HFF-Myc (cell line): ENCODE data around the gene VPS35L.
A peak's percentile ranks its signal among the peaks of the same experiment; 100 is the strongest.

ENCODE experiments used
- DNase-seq: peaks from one replicate; pipeline ENCODE4 v3.0.0-alpha.2; 2011; ENCODE audit warnings: low read depth; ENCODE audit errors: extremely low read depth
- H3K4me3 ChIP-seq: replicated peaks from 2 replicates; pipeline ENCODE4 v1.5.1; 2011; ENCODE audit warnings: low read depth, mild to moderate bottlenecking, control low read depth, low read length
- CTCF ChIP-seq: IDR thresholded peaks from 2 replicates; pipeline ENCODE4 v1.5.1; 2012; ENCODE audit warnings: mild to moderate bottlenecking, low read depth, low read length, control low read depth; ENCODE audit errors: missing control alignments

Gene VPS35L

GRCh38 chr16:19687279-19687678 is 131.8 kb downstream of the VPS35L start:
- TF ChIP-seq CTCF = no peak
- DNase-seq = no peak
- H3K4me3 ChIP-seq = no peak overlapping the region

GRCh38 chr16:19688396-19689024 is 133.0 kb downstream of the VPS35L start:
- no peak for DNase-seq
- H3K4me3 ChIP-seq = no peak overlapping the region
- no peak for TF ChIP-seq CTCF

GRCh38 chr16:19689342-19689741 is 133.8 kb downstream of the VPS35L start:
- no peak for DNase-seq
- TF ChIP-seq CTCF = no peak
- H3K4me3 ChIP-seq = no peak overlapping the region

GRCh38 chr16:19690196-19690595 is 134.7 kb downstream of the VPS35L start:
- DNase-seq = no peak
- H3K4me3 ChIP-seq = no peak overlapping the region
- TF ChIP-seq CTCF = no peak

- no peak overlapping the region for H3K4me3 ChIP-seq
- TF ChIP-seq CTCF = no peak
- no peak for DNase-seq
Measured at GRCh38 chr16:19691161-19691711, 135.7 kb downstream of the VPS35L start.

GRCh38 chr16:19694989-19695388 is 139.5 kb downstream of the VPS35L start:
- no peak overlapping the region for H3K4me3 ChIP-seq
- DNase-seq = no peak
- no peak for TF ChIP-seq CTCF

GRCh38 chr16:19696328-19696727 is 140.8 kb downstream of the VPS35L start:
- peak; percentile 73 for DNase-seq
- no peak overlapping the region for H3K4me3 ChIP-seq
- no peak for TF ChIP-seq CTCF
